Lung (tissue), 12 donors: Measurements from ENCODE around the gene KCTD21. TPM values are rescaled to one million over a fixed set of nuclear protein-coding genes. Genes with fewer than 3 reads are reported as not detected.
A peak's percentile ranks its signal among the peaks of the same experiment; 100 is the strongest.

Experiments
- ATAC-seq: fragments of 200-7000 bp; cut with Tn5 transposase; one replicate; pipeline ENCODE4 v1.9.1; 2020; ENCODE audit warnings: moderate number of reproducible peaks; ENCODE audit not compliant: insufficient read depth, low FRiP score
- DNase-seq, 3 donors: peaks; one replicate each; pipeline ENCODE4 v3.0.0-alpha.2; 2013 to 2017
- H3K27ac ChIP-seq, 2 donors: one replicate each; pipeline ENCODE4 v1.5.1; 2013; ENCODE audit warnings: mild to moderate bottlenecking in 2 of 2, moderate library complexity in 2 of 2, control low read depth in 1 of 2, inconsistent platforms in 1 of 2, low read depth in 1 of 2, low read length in 1 of 2
- H3K27me3 ChIP-seq, 3 donors: one replicate each; pipeline ENCODE4 v1.5.1; 2013; ENCODE audit warnings: low read length in 2 of 3; ENCODE audit not compliant: control insufficient read depth in 3 of 3, insufficient read depth in 3 of 3
- H3K36me3 ChIP-seq, 4 donors: one replicate each; pipeline ENCODE4 v1.5.1; 2013; ENCODE audit warnings: low read length in 4 of 4, mild to moderate bottlenecking in 1 of 4, moderate library complexity in 1 of 4; ENCODE audit not compliant: control insufficient read depth in 4 of 4, insufficient read depth in 4 of 4
- H3K4me1 ChIP-seq, 5 donors: one replicate each; pipeline ENCODE4 v1.5.1; 2013; ENCODE audit warnings: low read length in 5 of 5, mild to moderate bottlenecking in 2 of 5, moderate library complexity in 1 of 5; ENCODE audit not compliant: control insufficient read depth in 5 of 5, insufficient read depth in 5 of 5
- H3K4me3 ChIP-seq: one replicate; pipeline ENCODE4 v1.5.1; 2013; ENCODE audit warnings: mild to moderate bottlenecking, control low read depth, moderate library complexity
- H3K9ac ChIP-seq, 2 donors: one replicate each; pipeline ENCODE4 v1.5.1; 2013; ENCODE audit warnings: low read length in 2 of 2, control low read depth in 1 of 2; ENCODE audit not compliant: insufficient read depth in 1 of 2
- H3K9me3 ChIP-seq, 4 donors: one replicate each; pipeline ENCODE4 v1.5.1; 2013; ENCODE audit warnings: low read length in 3 of 4, mild to moderate bottlenecking in 1 of 4, moderate library complexity in 1 of 4; ENCODE audit not compliant: control insufficient read depth in 4 of 4, insufficient read depth in 3 of 4
- CTCF ChIP-seq: IDR thresholded peaks from 2 replicates; pipeline ENCODE4 v1.5.1; 2012; ENCODE audit warnings: mild to moderate bottlenecking; ENCODE audit errors: control extremely low read depth, extremely low read depth
- WGBS, 2 donors: extraction: QIAGEN DNeasy Blood & Tissue Kit; methylation state at CpG; one replicate each; pipeline ENCODE4 v1.1.7; 2013; 5-methylcytosine and 5-hydroxymethylcytosine counted together
- polyA plus RNA-seq, 2 donors: library from polyadenylated mRNA; stranded (reverse); fragments of 200-250 nt; gene quantifications; one replicate each; pipeline ENCODE4 v1.2.1, GENCODE V29; 2013
- total RNA-seq, 2 donors: library from RNA; depleted of rRNA in 1 of 2; stranded (reverse); fragments of >200 nt in 1 of 2; gene quantifications; one replicate each; pipeline ENCODE4 v1.2.1, GENCODE V29; 2014 to 2021
- donor health status: control.
- donor health status: control.
- donor health status: Bipolar disorder and iron deficiency.
- donor health status: healthy.
- donor health status: DM: yes; HTN: yes; CAD: no.

Gene KCTD21
- total and polyA plus RNA-seq, 4 donors = 4.1 to 10.8 (median 7.5) TPM

- 70 to 82% methylated on average over 3 of the region's 3 CpGs for WGBS, 2 donors
- ATAC-seq (no peak), DNase-seq (no peak)
- Histone ChIP-seq H3K36me3 (no peaks in the 10 kb centered on the region), H3K4me3 (no peak overlapping the region), H3K9me3 (no peaks in the 10 kb centered on the region), H3K9ac (no peak overlapping the region), H3K27me3 (no peaks in the 10 kb centered on the region), H3K27ac (no peak overlapping the region), H3K4me1 (peaks cover 0 to 26% (median 0%) of the 10 kb centered on the region in 5 donors)
- no peak for TF ChIP-seq CTCF
These were observed 1.9 kb upstream of the KCTD21 start for GRCh38 chr11:78190374-78190773.

- H3K9ac ChIP-seq = no peak overlapping the region
- H3K4me3 ChIP-seq = no peak overlapping the region
- ATAC-seq (no peak), DNase-seq (no peak)
- H3K9me3 ChIP-seq = no peaks in the 10 kb centered on the region
- H3K36me3 ChIP-seq = no peaks in the 10 kb centered on the region
- H3K27me3 ChIP-seq = no peaks in the 10 kb centered on the region
- H3K4me1 ChIP-seq = peaks cover 0 to 26% (median 0%) of the 10 kb centered on the region in 5 donors
- no peak for TF ChIP-seq CTCF
- peak overlapping the region in 1 of 2 donors; percentile 7 for H3K27ac ChIP-seq
- WGBS, 2 donors = 49 to 58% methylated on average over 3 of the region's 3 CpGs
These were observed 1.4 kb upstream of the KCTD21 start for GRCh38 chr11:78189851-78190250.

- DNase-seq = no peak
- Histone ChIP-seq H3K27ac (peak overlapping the region in 1 of 2 donors; percentile 5), H3K36me3 (no peaks in the 10 kb centered on the region), H3K4me1 (peaks cover 0 to 26% (median 0%) of the 10 kb centered on the region in 5 donors), H3K4me3 (peak overlapping the region; percentile 67), H3K9ac (no peak overlapping the region), H3K9me3 (no peaks in the 10 kb centered on the region), H3K27me3 (no peaks in the 10 kb centered on the region)
- 36 to 50% methylated on average over 18 of the region's 18 CpGs for WGBS, 2 donors
- ATAC-seq = no peak
- no peak for TF ChIP-seq CTCF
These were observed 823 bp upstream of the KCTD21 start for GRCh38 chr11:78189174-78189724.
